GM12878 (cell line): Measurements from ENCODE around the gene FAAP100. TPM values are rescaled to one million over a fixed set of nuclear protein-coding genes. Genes with fewer than 3 reads are reported as not detected.

Experiments used
- ATAC-seq: fragments of 200-7000 bp; cut with Tn5 transposase; 3 replicates; pipeline ENCODE4 v1.9.1; 2020; ENCODE audit warnings: mild to moderate bottlenecking, moderate library complexity
- BruUV-seq: library from RNA; stranded (reverse); fragments of 400-500 nt; replicated peaks from 2 replicates; lab custom pipeline; 2021; lab: Mats Ljungman, UMichigan
- CTCF ChIA-PET: fragments of 300-600 bp; sonication (Branson Sonifier 250); formaldehyde crosslinking; extraction: SDS; loops from one replicate; lab custom pipeline; 2021; ENCODE audit warnings: inconsistent platforms; lab: Yijun Ruan, JAX
- POLR2A ChIA-PET: fragments of 350-600 bp; formaldehyde crosslinking; extraction: SDS; loops from one replicate; lab custom pipeline; 2021; ENCODE audit warnings: inconsistent platforms; lab: Charles Lee
- RAD21 ChIA-PET: fragments of 300-600 bp; sonication (Branson Sonifier 250); formaldehyde crosslinking; loops from one replicate; lab custom pipeline; 2023; ENCODE audit warnings: antibody characterized with exemption; ENCODE audit not compliant: unreplicated experiment; lab: Charles Lee
- SMC1A ChIA-PET: fragments of 300-600 bp; sonication (Branson Sonifier 250); formaldehyde crosslinking; loops from one replicate; lab custom pipeline; 2023; ENCODE audit not compliant: unreplicated experiment, uncharacterized antibody; lab: Charles Lee
- DNase-seq: peaks from one replicate; pipeline ENCODE4 v3.0.0-alpha.2; 2011; ENCODE audit warnings: low read depth, low spot score
- FAIRE-seq: peaks from 3 replicates; lab custom pipeline; 2011; peaks lifted over from hg19 to GRCh38; lab: Jason Lieb, UNC
- H2AFZ ChIP-seq: 2 replicates; pipeline ENCODE4 v1.6.0; 2011; ENCODE audit warnings: low read depth, low read length, control low read depth; ENCODE audit not compliant: control insufficient read depth
- H3K27ac ChIP-seq: 2 replicates; pipeline ENCODE4 v1.5.1; 2011; ENCODE audit warnings: control low read depth; ENCODE audit not compliant: control insufficient read depth, insufficient read depth
- H3K27me3 ChIP-seq, 2 experiments: replicated peaks in 1 of 2; 2 replicates each; pipeline versions ENCODE4 v1.6.0 to v1.6.1; 2011; ENCODE audit warnings: low read length in 1 of 2; ENCODE audit not compliant: control insufficient read depth in 2 of 2, insufficient read depth in 2 of 2
- H3K36me3 ChIP-seq, 2 experiments: 2 replicates each; pipeline ENCODE4 v1.5.1; 2011; ENCODE audit warnings: low read length in 1 of 2; ENCODE audit not compliant: control insufficient read depth in 2 of 2, insufficient read depth in 2 of 2
- H3K4me1 ChIP-seq: 2 replicates; pipeline ENCODE4 v1.6.1; 2011; ENCODE audit warnings: mild to moderate bottlenecking, low read length, moderate library complexity, mixed read lengths; ENCODE audit not compliant: control insufficient read depth, insufficient read depth
- H3K4me2 ChIP-seq: 2 replicates; pipeline ENCODE4 v1.6.0; 2011; ENCODE audit warnings: control low read depth; ENCODE audit not compliant: control insufficient read depth, insufficient read depth
- H3K4me3 ChIP-seq: fragments of 200-600 bp; sonication (generic); 2 replicates; pipeline ENCODE4 v1.5.1; 2016
- H3K79me2 ChIP-seq: 2 replicates; pipeline ENCODE4 v1.6.0; 2011; ENCODE audit warnings: low read length; ENCODE audit not compliant: control insufficient read depth, insufficient read depth
- H3K9ac ChIP-seq: 2 replicates; pipeline ENCODE4 v1.8.0; 2011; ENCODE audit warnings: low read length, control low read depth, mixed read lengths; ENCODE audit not compliant: control insufficient read depth, insufficient read depth
- H3K9me3 ChIP-seq: replicated peaks from 3 replicates; pipeline ENCODE4 v1.5.1; 2011; ENCODE audit warnings: mild to moderate bottlenecking, low read length; ENCODE audit not compliant: control insufficient read depth, insufficient read depth
- H4K20me1 ChIP-seq: 2 replicates; pipeline ENCODE4 v1.6.0; 2011; ENCODE audit not compliant: control insufficient read depth, insufficient read depth
- E2F8 ChIP-seq: fragments of 450-650 bp; IDR thresholded peaks from 2 replicates; pipeline ENCODE4 v1.6.1; 2018; ENCODE audit warnings: mild to moderate bottlenecking, low read depth, moderate library complexity; ENCODE audit not compliant: partially characterized antibody
- FOXM1 ChIP-seq: IDR thresholded peaks from 2 replicates; pipeline ENCODE4 v1.6.1; 2012; ENCODE audit warnings: low read depth, mild to moderate bottlenecking, inconsistent platforms, low read length, moderate library complexity
- HDAC2 ChIP-seq: fragments of 200-600 bp; sonication (generic); IDR thresholded peaks from 2 replicates; pipeline ENCODE4 v1.6.1; 2017
- IRF4 ChIP-seq: IDR thresholded peaks from 2 replicates; pipeline ENCODE4 v1.6.1; 2011; ENCODE audit warnings: low read depth, low read length
- JUNB ChIP-seq: IDR thresholded peaks from 2 replicates; pipeline ENCODE4 v1.6.1; 2016; ENCODE audit warnings: antibody characterized with exemption, mild to moderate bottlenecking
- KLF5 ChIP-seq: fragments of 450-650 bp; IDR thresholded peaks from 2 replicates; pipeline ENCODE4 v1.6.1; 2014; ENCODE audit warnings: mild to moderate bottlenecking; ENCODE audit not compliant: partially characterized antibody
- MLLT1 ChIP-seq: fragments of 450-650 bp; IDR thresholded peaks from 2 replicates; pipeline ENCODE4 v1.6.1; 2016; ENCODE audit warnings: mild to moderate bottlenecking
- NKRF ChIP-seq: fragments of 450-650 bp; conservative IDR thresholded peaks from 2 replicates; pipeline ENCODE4 v1.6.1; 2017; ENCODE audit warnings: mild to moderate bottlenecking, moderate library complexity
- POLR2A ChIP-seq: IDR thresholded peaks from 2 replicates; pipeline ENCODE4 v1.6.1; 2011; ENCODE audit warnings: low read depth, mild to moderate bottlenecking, low read length
- SPI1 ChIP-seq: IDR thresholded peaks from 2 replicates; pipeline ENCODE4 v1.6.1; 2011; ENCODE audit warnings: low read depth, mild to moderate bottlenecking, low read length, moderate library complexity, borderline replicate concordance; ENCODE audit not compliant: insufficient read depth
- TCF12 ChIP-seq: IDR thresholded peaks from 2 replicates; pipeline ENCODE4 v1.6.1; 2011; ENCODE audit warnings: low read depth, mild to moderate bottlenecking, low read length
- ZNF217 ChIP-seq: fragments of 450-650 bp; IDR thresholded peaks from 2 replicates; pipeline ENCODE4 v1.6.1; 2017; ENCODE audit warnings: antibody characterized with exemption, mild to moderate bottlenecking
- ZNF592 ChIP-seq: fragments of 450-650 bp; IDR thresholded peaks from 2 replicates; pipeline ENCODE4 v1.6.1; 2017; ENCODE audit warnings: mild to moderate bottlenecking, moderate library complexity
- WGBS: methylation state at CpG from one replicate; pipeline ENCODE4 v1.1.6; 2016; ENCODE audit warnings: low lambda C conversion rate; ENCODE audit not compliant: insufficient replicate concordance, insufficient coverage; ENCODE audit errors: missing lambda C conversion rate; 5-methylcytosine and 5-hydroxymethylcytosine counted together
- in situ Hi-C: fragments of 300-500 bp; cut with MboI; formaldehyde crosslinking; loops from 9 replicates; pipeline ENCODE4 v1.14.3; 2018; ENCODE audit warnings: mixed read lengths
- intact Hi-C: fragments of 100-400 bp; cut with micrococcal nuclease; formaldehyde crosslinking; loops from one replicate; pipeline ENCODE4 v1.14.2; 2022; ENCODE audit not compliant: unreplicated experiment
- polyA plus RNA-seq, 11 experiments: library from polyadenylated mRNA; depleted of rRNA in 4 of 11; unstranded in 6 of 11; stranded (reverse) in 5 of 11; fragments of >200 nt; fragmentation: Nextera tagmentation in 4 of 11; fragmentation: Illumina TruSeq in 1 of 11; extraction: Ambion mirVana in 4 of 11; extraction: Trizol in 1 of 11; gene quantifications; 1 replicate in 1 of 11; 2 replicates in 10 of 11; pipeline versions ENCODE4 v1.2.1 to v1.2.3, GENCODE V29; 2011 to 2016; ENCODE audit warnings: inconsistent platforms in 2 of 11, missing spikeins in 2 of 11, low read depth in 1 of 11
- total RNA-seq, 4 experiments: library from RNA; depleted of rRNA in 3 of 4; stranded (reverse); fragments of >200 nt in 3 of 4; fragmentation: Illumina TruSeq in 1 of 4; extraction: Trizol in 1 of 4; gene quantifications; 2 replicates each; pipeline versions ENCODE4 v1.2.1 to v1.2.3, GENCODE V29; 2013 to 2021

FAAP100 gene
- total and polyA plus RNA-seq, 10 of the 15 experiments (the other 5 are each of a cell fraction or from before 2014, with no cell fraction given), result 0.11 to 46.2 (median 17.1) TPM

GRCh38 chr17:81565231-81565630 is 13.1 kb upstream of the FAAP100 start (continued):
- no peak for TF ChIP-seq MLLT1
- TF ChIP-seq SPI1, result no peak
- no peak for TF ChIP-seq HDAC2

GRCh38 chr17:81564778-81565177 is 12.6 kb upstream of the FAAP100 start:
- Histone ChIP-seq H3K4me1 (peaks cover 22% of the 10 kb centered on the region), H3K27me3 (no peaks in the 10 kb centered on the region), H4K20me1 (no peaks in the 10 kb centered on the region), H3K36me3 (peaks cover 29 to 35% of the 10 kb centered on the region in 2 experiments), H3K9ac (no peak overlapping the region), H3K79me2 (no peaks in the 10 kb centered on the region), H2AFZ (no peak overlapping the region), H3K9me3 (no peaks in the 10 kb centered on the region), H3K4me2 (no peak overlapping the region), H3K4me3 (no peak overlapping the region), H3K27ac (no peak overlapping the region)
- FAIRE-seq, result no peak
- intact Hi-C loops (no loop called here), in situ Hi-C loops (no loop called here)
- no TSS peak for BruUV-seq
- CTCF ChIA-PET, result no interaction called here
- 98% methylated on average over 16 of the region's 17 CpGs for WGBS
- POLR2A ChIA-PET, result no interaction called here
- SMC1A ChIA-PET, result interaction anchor here (1.8 kb wide), 1 partner anchor 36 kb away, joined by 5 read pairs; no protein-coding TSS in a partner anchor
- RAD21 ChIA-PET, result no interaction called here
- ATAC-seq, result no peak
- DNase-seq, result no peak
- TF ChIP-seq TCF12 (no peak), E2F8 (no peak), FOXM1 (no peak), KLF5 (no peak), ZNF217 (no peak), NKRF (no peak), IRF4 (no peak), POLR2A (no peak), ZNF592 (no peak), JUNB (no peak), SPI1 (no peak)
